Panc1 (cell line): ENCODE measurements around the gene KAT6B. TPM values are rescaled to one million over a fixed set of nuclear protein-coding genes. Genes with fewer than 3 reads are reported as not detected.

ENCODE experiments used
- ATAC-seq: fragments of 200-7000 bp; cut with Tn5 transposase; 2 replicates; pipeline ENCODE4 v1.9.1; 2020; ENCODE audit warnings: mild to moderate bottlenecking, moderate library complexity
- BruUV-seq: library from RNA; stranded (reverse); fragments of 400-500 nt; replicated peaks from 2 replicates; lab custom pipeline; 2021; lab: Mats Ljungman, UMichigan
- CTCF ChIA-PET: fragments of 300-600 bp; sonication (Branson Sonifier 250); formaldehyde crosslinking; loops from one replicate; lab custom pipeline; 2022; ENCODE audit warnings: antibody characterized with exemption; lab: Charles Lee
- POLR2A ChIA-PET: fragments of 300-600 bp; sonication (Branson Sonifier 250); formaldehyde crosslinking; loops from one replicate; lab custom pipeline; 2022; ENCODE audit warnings: antibody characterized with exemption; lab: Charles Lee
- DNase-seq: peaks from one replicate; pipeline ENCODE4 v3.0.0-alpha.2; 2010; ENCODE audit warnings: low read depth, low spot score
- H3K27ac ChIP-seq: 2 replicates; pipeline ENCODE4 v1.5.1; 2011; ENCODE audit warnings: mild to moderate bottlenecking, low read length, inconsistent platforms
- H3K27me3 ChIP-seq: fragments of 200-500 bp; sonication (Bioruptor generic); 2 replicates; pipeline ENCODE4 v1.6.0; 2014; ENCODE audit warnings: low read length, inconsistent platforms; ENCODE audit not compliant: control insufficient read depth, insufficient read depth
- H3K36me3 ChIP-seq: fragments of 200-500 bp; sonication (Bioruptor generic); 2 replicates; pipeline ENCODE4 v1.5.1; 2014; ENCODE audit warnings: inconsistent platforms, mild to moderate bottlenecking, low read length, moderate library complexity; ENCODE audit not compliant: control insufficient read depth, insufficient read depth
- H3K4me1 ChIP-seq: 2 replicates; pipeline ENCODE4 v1.5.1; 2011; ENCODE audit warnings: inconsistent platforms, mild to moderate bottlenecking, low read length, moderate library complexity; ENCODE audit not compliant: control insufficient read depth, insufficient read depth
- H3K4me3 ChIP-seq, 2 experiments: 2 replicates each; pipeline ENCODE4 v1.5.1; 2011 to 2012; ENCODE audit warnings: low read depth in 2 of 2, low read length in 2 of 2, mild to moderate bottlenecking in 2 of 2, inconsistent platforms in 1 of 2, moderate library complexity in 1 of 2
- H3K9me3 ChIP-seq: fragments of 200-500 bp; sonication (Bioruptor generic); 2 replicates; pipeline ENCODE4 v1.5.1; 2014; ENCODE audit warnings: low read depth, mild to moderate bottlenecking, inconsistent platforms, low read length, moderate library complexity; ENCODE audit not compliant: control insufficient read depth, insufficient read depth
- CTCF ChIP-seq: fragments of 450-650 bp; IDR thresholded peaks from 2 replicates; pipeline ENCODE4 v1.5.1; 2017; ENCODE audit warnings: mild to moderate bottlenecking
- POLR2AphosphoS5 ChIP-seq: IDR thresholded peaks from 2 replicates; pipeline ENCODE4 v1.6.1; 2012; ENCODE audit warnings: mild to moderate bottlenecking, low read depth, low read length, moderate library complexity
- REST ChIP-seq, 2 experiments: IDR thresholded peaks; 2 replicates each; pipeline ENCODE4 v1.6.1; 2011 to 2012; ENCODE audit warnings: low read depth in 2 of 2, control low read depth in 1 of 2, low read length in 1 of 2, mild to moderate bottlenecking in 1 of 2, moderate library complexity in 1 of 2; ENCODE audit not compliant: insufficient read depth in 1 of 2
- SIN3A ChIP-seq: IDR thresholded peaks from 2 replicates; pipeline ENCODE4 v1.6.1; 2012; ENCODE audit warnings: low read depth, mild to moderate bottlenecking, low read length, moderate library complexity, borderline replicate concordance; ENCODE audit not compliant: insufficient read depth
- TCF7L2 ChIP-seq: IDR thresholded peaks from 2 replicates; pipeline ENCODE4 v1.6.1; 2011; ENCODE audit warnings: mild to moderate bottlenecking, low read depth, low read length, inconsistent platforms
- in situ Hi-C: cut with HindIII; loops from 2 replicates; pipeline ENCODE4 v1.10.0; 2016; ENCODE audit warnings: low sequenced_read_pairs, low pct_unique_long_range_greater_than_20kb
- intact Hi-C: fragments of 100-400 bp; cut with micrococcal nuclease; formaldehyde crosslinking; loops from one replicate; pipeline ENCODE4 v1.10.0; 2022; ENCODE audit not compliant: unreplicated experiment
- total RNA-seq: library from RNA; stranded (reverse); gene quantifications from one replicate; pipeline ENCODE4 v1.2.1, GENCODE V29; 2021; ENCODE audit not compliant: unreplicated experiment

Gene KAT6B
- total RNA-seq, 1 experiment from 2014 or later: 31.1 TPM

GRCh38 chr10:74889662-74889998 lies 63.2 kb downstream of the KAT6B start:
- BruUV-seq: no TSS peak
- TF ChIP-seq POLR2AphosphoS5 (no peak), CTCF (no peak; the same call in 1 of the 2 replicates), SIN3A (no peak), TCF7L2 (no peak), REST (IDR thresholded peaks at IDR 0.05; ENCODE audit: insufficient read depth in 1 of 2, low read depth in 2 of 2, low read length in 1 of 2) (no peak)
- Histone ChIP-seq H3K27ac (no peak overlapping the region), H3K9me3 (no peaks in the 10 kb centered on the region), H3K36me3 (no peaks in the 10 kb centered on the region), H3K4me3 (no peak overlapping the region), H3K4me1 (no peaks in the 10 kb centered on the region), H3K27me3 (no peaks in the 10 kb centered on the region)
- POLR2A ChIA-PET: no interaction called here
- CTCF ChIA-PET: no interaction called here
- in situ Hi-C loops: no loop called here
- intact Hi-C loops: no loop called here
- no peak for DNase-seq
- peak; percentile 55 for ATAC-seq

GRCh38 chr10:74890460-74890859 lies 64.1 kb downstream of the KAT6B start:
- ATAC-seq: no peak
- BruUV-seq: no TSS peak
- Histone ChIP-seq H3K9me3 (no peaks in the 10 kb centered on the region), H3K27me3 (no peaks in the 10 kb centered on the region), H3K36me3 (no peaks in the 10 kb centered on the region), H3K4me3 (no peak overlapping the region), H3K4me1 (no peaks in the 10 kb centered on the region), H3K27ac (no peak overlapping the region)
- DNase-seq: no peak
- in situ Hi-C loops: no loop called here
- intact Hi-C loops: no loop called here
- no peak for TF ChIP-seq POLR2AphosphoS5
- no peak for TF ChIP-seq REST (IDR thresholded peaks at IDR 0.05; ENCODE audit: insufficient read depth in 1 of 2, low read depth in 2 of 2, low read length in 1 of 2)
- TF ChIP-seq TCF7L2: no peak
- TF ChIP-seq SIN3A: no peak
- TF ChIP-seq CTCF: no peak
- ChIA-PET CTCF (no interaction called here), POLR2A (interaction anchor here (0.6 kb wide), 1 partner anchor 133 kb away, joined by 7 read pairs; no protein-coding TSS in a partner anchor)
